K562 (cell line): Measurements from ENCODE around the gene MS4A8. TPM values are rescaled to one million over a fixed set of nuclear protein-coding genes. Genes with fewer than 3 reads are reported as not detected.

Experiments
- BRF1 ChIP-seq: IDR thresholded peaks from 3 replicates; pipeline ENCODE4 v1.6.1; 2011; ENCODE audit warnings: borderline replicate concordance, mild to moderate bottlenecking; ENCODE audit not compliant: insufficient read length; ENCODE audit errors: extremely low read depth
- C11orf30 ChIP-seq: fragments of 450-650 bp; IDR thresholded peaks from 2 replicates; pipeline ENCODE4 v1.6.1; 2016; ENCODE audit warnings: low read depth, mild to moderate bottlenecking
- CAMTA2 ChIP-seq: fragments of 250-450 bp; sonication (Bioruptor Pico); conservative IDR thresholded peaks from 2 replicates; pipeline ENCODE4 v1.5.1; 2022
- FOXK1 ChIP-seq: sonication (generic); formaldehyde crosslinking; IDR thresholded peaks from 2 replicates; pipeline ENCODE4 v1.8.0; 2022; ENCODE audit warnings: missing genetic modification reagents, mild to moderate bottlenecking, borderline replicate concordance
- FOXK2 ChIP-seq, 2 experiments: fragments of 450-650 bp; IDR thresholded peaks in 1 of 2; conservative IDR thresholded peaks in 1 of 2; 2 replicates each; pipeline ENCODE4 v1.6.1; 2016; ENCODE audit warnings: low read depth in 2 of 2, mild to moderate bottlenecking in 1 of 2
- MAFG ChIP-seq: fragments of 450-650 bp; conservative IDR thresholded peaks from 2 replicates; pipeline ENCODE4 v1.6.1; 2016; ENCODE audit warnings: missing genetic modification characterization, missing compliant biosample characterization
- MGA ChIP-seq: fragments of 450-650 bp; IDR thresholded peaks from 2 replicates; pipeline ENCODE4 v1.6.1; 2016; ENCODE audit warnings: mild to moderate bottlenecking, moderate library complexity
- MLX ChIP-seq, 2 experiments: fragments of 450-650 bp in 1 of 2; sonication (generic) in 1 of 2; formaldehyde crosslinking; conservative IDR thresholded peaks; 2 replicates each; pipeline versions ENCODE4 v1.4.0 to v1.8.1; 2020 to 2022; ENCODE audit warnings: mild to moderate bottlenecking in 1 of 2, missing genetic modification reagents in 1 of 2
- MNT ChIP-seq, 2 experiments: fragments of 450-650 bp; conservative IDR thresholded peaks; 2 replicates each; pipeline ENCODE4 v1.6.1; 2017; ENCODE audit warnings: mild to moderate bottlenecking in 2 of 2, moderate library complexity in 2 of 2
- PHB ChIP-seq: fragments of 250-450 bp; sonication (Bioruptor Pico); IDR thresholded peaks from 2 replicates; pipeline ENCODE4 v1.5.0; 2021
- PPARD ChIP-seq: fragments of 250-450 bp; sonication (Bioruptor Pico); IDR thresholded peaks from 2 replicates; pipeline ENCODE4 v1.8.0; 2022; ENCODE audit warnings: inconsistent platforms, mild to moderate bottlenecking, moderate library complexity
- YBX1 ChIP-seq: fragments of 450-650 bp; IDR thresholded peaks from 2 replicates; pipeline ENCODE4 v1.7.1; 2016; ENCODE audit warnings: mild to moderate bottlenecking
- ZEB2 ChIP-seq: fragments of 450-650 bp; IDR thresholded peaks from 2 replicates; pipeline ENCODE4 v1.6.1; 2016
- ZNF766 ChIP-seq: fragments of 200-800 bp; sonication (Bioruptor generic); conservative IDR thresholded peaks from 2 replicates; pipeline ENCODE4 v1.6.1; 2016; ENCODE audit warnings: missing genetic modification characterization, missing compliant biosample characterization
- polyA plus RNA-seq, 8 experiments: library from polyadenylated mRNA; depleted of rRNA in 4 of 8; stranded (reverse) in 5 of 8; unstranded in 3 of 8; fragments of >200 nt; fragmentation: Nextera tagmentation in 2 of 8; fragmentation: Illumina TruSeq in 1 of 8; extraction: Ambion mirVana in 2 of 8; extraction: Trizol in 1 of 8; gene quantifications; 2 replicates each; pipeline versions ENCODE4 v1.2.1 to v1.2.3, GENCODE V29; 2011 to 2014; ENCODE audit warnings: inconsistent platforms in 1 of 8, missing spikeins in 1 of 8
- total RNA-seq, 7 experiments: library from RNA; depleted of rRNA in 6 of 7; stranded (reverse); fragments of >200 nt in 6 of 7; fragmentation: Illumina TruSeq in 2 of 7; extraction: Trizol in 2 of 7; gene quantifications; 2 replicates each; pipeline versions ENCODE4 v1.2.1 to v1.2.3, GENCODE V29; 2011 to 2021; ENCODE audit warnings: low replicate concordance in 1 of 7

The MS4A8 gene
- total and polyA plus RNA-seq, 9 of the 15 experiments (the other 6 are each of a cell fraction or from before 2014, with no cell fraction given): not detected

- peak; percentile 76 for TF ChIP-seq MGA
- peak in 1 of 2 experiments; percentile 48; a peak in 1 of 4 replicates for TF ChIP-seq MNT (conservative IDR thresholded peaks at IDR 0.05)
- TF ChIP-seq BRF1: no peak
- peak; percentile 60 for TF ChIP-seq C11orf30
- no peak for TF ChIP-seq YBX1
- no peak for TF ChIP-seq PHB
- TF ChIP-seq FOXK1 (CRISPR knock-in tag): no peak
- no peak for TF ChIP-seq ZEB2
- peak; percentile 75; the same call in 1 of the 2 replicates for TF ChIP-seq ZNF766 (CRISPR knock-in tag)
- TF ChIP-seq MAFG (tag): peak; percentile 77
- no peak for TF ChIP-seq MLX (CRISPR knock-in tag; conservative IDR thresholded peaks at IDR 0.05)
- no peak for TF ChIP-seq PPARD (CRISPR knock-in tag)
- 0 out of 4 replicates have a peak, but pooled peaks of 1 of the 2 experiments have one; percentile 30 for TF ChIP-seq FOXK2 (conservative IDR thresholded peaks at IDR 0.05 in 1 of 2, IDR thresholded peaks at IDR 0.05 in 1 of 2; ENCODE audit: low read depth in 2 of 2)
- TF ChIP-seq CAMTA2 (CRISPR knock-in tag): no peak
These were observed 53.9 kb downstream of the MS4A8 start (continued) for GRCh38 chr11:60753309-60753708.
